22Rv1 (cell line): ENCODE data around the gene SLC22A7.

Experiments
- ZFX ChIP-seq: fragments of 450-650 bp; IDR thresholded peaks from 2 replicates; pipeline ENCODE4 v1.6.1; 2017; ENCODE audit warnings: antibody characterized with exemption, borderline replicate concordance
- TF ChIP-seq, protein P1 (sequence below): fragments of 450-650 bp; IDR thresholded peaks from 2 replicates; pipeline ENCODE4 v1.5.1; 2017; ENCODE audit warnings: mild to moderate bottlenecking

DNA sequence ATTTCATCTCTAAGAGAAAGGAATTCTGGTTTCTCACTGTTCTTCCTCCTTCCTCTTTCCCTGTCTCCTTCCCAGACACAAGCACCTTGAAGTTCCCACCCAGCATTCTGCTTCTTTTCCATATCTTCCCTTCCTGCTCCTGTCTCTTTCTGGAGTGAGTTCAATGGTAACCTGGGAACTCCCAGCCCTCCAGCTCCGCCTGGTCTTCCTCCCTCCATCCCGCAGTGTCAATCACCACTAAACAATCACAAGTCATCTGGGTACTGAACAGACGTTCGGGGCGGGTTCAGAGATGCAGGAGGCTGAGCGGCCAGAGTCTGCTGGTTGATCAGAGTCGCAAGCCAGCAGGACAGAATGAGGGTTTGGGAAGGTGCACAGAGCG, 47.1 kb upstream of the SLC22A7 start:
- TF ChIP-seq, protein P1, sequence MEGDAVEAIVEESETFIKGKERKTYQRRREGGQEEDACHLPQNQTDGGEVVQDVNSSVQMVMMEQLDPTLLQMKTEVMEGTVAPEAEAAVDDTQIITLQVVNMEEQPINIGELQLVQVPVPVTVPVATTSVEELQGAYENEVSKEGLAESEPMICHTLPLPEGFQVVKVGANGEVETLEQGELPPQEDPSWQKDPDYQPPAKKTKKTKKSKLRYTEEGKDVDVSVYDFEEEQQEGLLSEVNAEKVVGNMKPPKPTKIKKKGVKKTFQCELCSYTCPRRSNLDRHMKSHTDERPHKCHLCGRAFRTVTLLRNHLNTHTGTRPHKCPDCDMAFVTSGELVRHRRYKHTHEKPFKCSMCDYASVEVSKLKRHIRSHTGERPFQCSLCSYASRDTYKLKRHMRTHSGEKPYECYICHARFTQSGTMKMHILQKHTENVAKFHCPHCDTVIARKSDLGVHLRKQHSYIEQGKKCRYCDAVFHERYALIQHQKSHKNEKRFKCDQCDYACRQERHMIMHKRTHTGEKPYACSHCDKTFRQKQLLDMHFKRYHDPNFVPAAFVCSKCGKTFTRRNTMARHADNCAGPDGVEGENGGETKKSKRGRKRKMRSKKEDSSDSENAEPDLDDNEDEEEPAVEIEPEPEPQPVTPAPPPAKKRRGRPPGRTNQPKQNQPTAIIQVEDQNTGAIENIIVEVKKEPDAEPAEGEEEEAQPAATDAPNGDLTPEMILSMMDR: no peak
- no peak for TF ChIP-seq ZFX
